SK-N-SH (cell line): ENCODE measurements around the gene CCDC188.

Source experiments
- CTCF ChIP-seq: fragments of 200-600 bp; sonication (generic); IDR thresholded peaks from 2 replicates; pipeline ENCODE4 v1.6.1; 2017; ENCODE audit warnings: antibody characterized with exemption, mild to moderate bottlenecking, moderate library complexity
- EP300 ChIP-seq, 2 experiments: IDR thresholded peaks; 2 replicates each; pipeline versions ENCODE4 v1.4.0 to v1.6.1; 2012; ENCODE audit warnings: borderline replicate concordance in 1 of 2, low read depth in 1 of 2, low read length in 1 of 2
- MXI1 ChIP-seq: IDR thresholded peaks from 2 replicates; pipeline ENCODE4 v1.6.1; 2012; ENCODE audit warnings: mild to moderate bottlenecking, low read depth, low read length, improper control_type of control experiment
- POLR2AphosphoS5 ChIP-seq: IDR thresholded peaks from 2 replicates; pipeline ENCODE4 v1.6.1; 2012; ENCODE audit warnings: low read depth, low read length
- YY1 ChIP-seq: IDR thresholded peaks from 2 replicates; pipeline ENCODE4 v1.4.0; 2012; ENCODE audit warnings: low read depth, mild to moderate bottlenecking
- TF ChIP-seq, protein P1 (sequence below): IDR thresholded peaks from 2 replicates; pipeline ENCODE4 v1.4.0; 2012; ENCODE audit warnings: low read depth

GRCh38 chr22:20155330-20156041, 4.6 kb upstream of the CCDC188 start:
- TF ChIP-seq YY1 (no peak), EP300 (IDR thresholded peaks at IDR 0.05; ENCODE audit: borderline replicate concordance in 1 of 2, low read depth in 1 of 2, low read length in 1 of 2) (no peak; a peak in 1 of 4 replicates), CTCF (no peak), MXI1 (peak; percentile 99), POLR2AphosphoS5 (0 out of 2 replicates have a peak, but pooled peaks have one; percentile 35)
- TF ChIP-seq, protein P1, sequence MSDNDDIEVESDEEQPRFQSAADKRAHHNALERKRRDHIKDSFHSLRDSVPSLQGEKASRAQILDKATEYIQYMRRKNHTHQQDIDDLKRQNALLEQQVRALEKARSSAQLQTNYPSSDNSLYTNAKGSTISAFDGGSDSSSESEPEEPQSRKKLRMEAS = peak; percentile 87
